Subcutaneous preadipocyte (primary cell): ENCODE data around the gene ATP4B. TPM values are rescaled to one million over a fixed set of nuclear protein-coding genes. Genes with fewer than 3 reads are reported as not detected.

Experiments used
- total RNA-seq: library from RNA; depleted of rRNA; stranded (reverse); fragments of >200 nt; gene quantifications from 2 replicates; pipeline ENCODE4 v1.2.3, GENCODE V29; 2012

Gene ATP4B
- total RNA-seq: not detected in 2 replicates

DNA sequence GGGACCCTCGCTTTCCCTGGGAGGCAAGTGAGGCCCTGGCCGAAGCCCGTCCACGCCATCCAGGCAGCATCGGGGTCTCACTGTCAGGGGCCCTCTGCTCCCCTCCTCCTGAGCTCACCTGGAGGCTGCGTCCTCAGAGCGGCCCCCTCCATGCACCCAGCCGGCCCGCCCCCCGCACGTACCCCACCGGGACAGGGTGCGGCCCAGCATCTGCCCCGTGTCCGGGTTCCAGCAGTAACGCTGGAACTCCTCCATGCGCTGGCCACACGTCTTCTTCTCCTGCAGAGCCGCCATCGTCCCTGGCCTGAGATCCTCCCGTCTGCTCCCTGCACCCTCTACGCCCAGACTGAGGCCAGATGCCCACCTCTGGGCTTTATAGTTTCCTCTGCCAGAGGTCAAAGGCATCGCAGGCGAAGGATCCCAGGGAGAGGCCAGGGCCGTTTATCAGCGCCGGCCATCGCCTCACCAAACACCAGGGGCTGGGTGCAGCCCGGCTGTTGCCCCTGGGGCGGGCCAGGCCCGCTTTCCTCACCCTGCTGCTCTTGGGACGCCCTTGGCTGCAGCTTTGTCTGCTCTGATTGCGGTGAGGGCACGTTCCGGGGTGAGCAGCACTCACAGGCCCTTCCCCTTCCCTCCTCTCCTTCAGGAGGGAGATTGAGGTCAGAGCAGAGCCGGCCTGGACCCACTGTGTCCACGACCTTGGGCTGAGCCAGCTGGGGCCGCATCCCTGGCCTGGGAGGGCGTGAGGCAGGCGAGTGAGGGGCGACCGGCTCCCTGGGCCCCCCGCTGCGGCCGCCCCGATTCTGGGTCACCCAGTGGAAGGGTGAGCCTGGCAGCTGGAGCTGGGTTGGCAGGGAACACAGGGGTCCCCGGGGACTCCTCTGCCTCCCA is at the start of gene ATP4B:
ATP4B (minus strand) TSS at position 348 of the 891 bp plus-strand sequence; CDS start at position 294, 54 bp downstream.

DNA sequence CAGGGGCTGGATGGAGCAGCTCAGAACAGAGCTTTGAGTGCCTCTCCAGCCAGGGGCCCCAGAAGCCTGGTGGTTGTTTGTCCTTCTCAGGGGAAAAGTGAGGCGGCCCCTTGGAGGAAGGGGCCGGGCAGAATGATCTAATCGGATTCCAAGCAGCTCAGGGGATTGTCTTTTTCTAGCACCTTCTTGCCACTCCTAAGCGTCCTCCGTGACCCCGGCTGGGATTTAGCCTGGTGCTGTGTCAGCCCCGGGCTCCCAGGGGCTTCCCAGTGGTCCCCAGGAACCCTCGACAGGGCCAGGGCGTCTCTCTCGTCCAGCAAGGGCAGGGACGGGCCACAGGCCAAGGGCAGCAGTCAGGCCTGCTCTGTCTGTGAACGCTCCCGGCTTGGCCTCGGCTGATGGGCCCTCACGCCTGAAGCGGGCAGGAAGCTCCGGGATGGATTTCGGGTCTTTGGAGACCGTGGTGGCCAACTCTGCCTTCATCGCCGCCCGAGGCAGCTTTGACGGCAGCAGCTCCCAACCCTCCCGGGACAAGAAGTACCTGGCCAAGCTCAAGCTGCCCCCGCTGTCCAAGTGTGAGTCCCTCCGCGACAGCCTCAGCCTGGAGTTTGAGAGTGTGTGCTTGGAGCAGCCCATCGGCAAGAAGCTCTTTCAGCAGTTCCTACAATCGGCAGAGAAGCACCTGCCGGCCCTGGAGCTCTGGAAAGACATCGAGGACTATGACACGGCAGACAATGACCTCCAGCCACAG is 9.1 kb upstream of the ATP4B start, which contains the start of gene GRK1:
GRK1 (plus strand) TSS at position 269 of the 751 bp plus-strand sequence; CDS start at position 437, 168 bp downstream.

Other genes starting within 250 kb of the ATP4B start
- 2.2 and 3.9 TPM in 2 replicates for gene ADPRHL1, start 204.7 kb downstream of the ATP4B start, total RNA-seq
- 8.0 and 11.4 TPM in 2 replicates for gene DCUN1D2, start 167.5 kb downstream of the ATP4B start, total RNA-seq
- gene TFDP1, start 73.4 kb downstream of the ATP4B start, total RNA-seq: 65.8 and 88.0 TPM in 2 replicates
- not detected in 2 replicates for gene GRK1, start 9.0 kb upstream of the ATP4B start, total RNA-seq
- 0.73 and 2.0 TPM in 2 replicates for gene TMEM255B, start 101.0 kb upstream of the ATP4B start, total RNA-seq
- gene GAS6, start 205.9 kb upstream of the ATP4B start, total RNA-seq: 42.6 and 59.2 TPM in 2 replicates